ENCODE results near the gene NELL2. TPM values are rescaled to one million over a fixed set of nuclear protein-coding genes. Genes with fewer than 3 reads are reported as not detected.

NELL2 gene
- total and polyA plus RNA-seq, 9 of the 15 experiments (the other 6 are each of a cell fraction or from before 2014, with no cell fraction given) = 0.32 to 1.1 (median 0.53) TPM

- no peaks in the 10 kb centered on the region for H4K20me1 ChIP-seq (replicated peaks; ENCODE audit: control insufficient read depth, insufficient read depth, low read length)
- FAIRE-seq = no peak
- H3K9me3 ChIP-seq (replicated peaks; ENCODE audit: control insufficient read depth, insufficient read depth, low read depth, low read length) = no peaks in the 10 kb centered on the region
- H3K27me3 ChIP-seq (ENCODE audit: control insufficient read depth in 2 of 2, insufficient read depth in 2 of 2, low read length in 2 of 2) = no peaks in the 10 kb centered on the region
- no peak overlapping the region for H3K4me3 ChIP-seq
- H3K4me1 ChIP-seq (replicated peaks in 1 of 2; ENCODE audit: control insufficient read depth in 2 of 2, insufficient read depth in 2 of 2, low read length in 2 of 2) = no peaks in the 10 kb centered on the region
- no peak overlapping the region for H3K27ac ChIP-seq (ENCODE audit: extremely low read depth, low read depth, low read length)
- H3K36me3 ChIP-seq (ENCODE audit: control insufficient read depth, insufficient read depth, low read length) = no peaks in the 10 kb centered on the region
- ATAC-seq = no peak
- BruUV-seq (replicated peaks) = no TSS peak
- in situ Hi-C loops (cut with MboI) (no loop called here), intact Hi-C loops (cut with micrococcal nuclease) (no loop called here)
- H3K79me2 ChIP-seq (ENCODE audit: control insufficient read depth, insufficient read depth, low read length) = no peaks in the 10 kb centered on the region
- H2AFZ ChIP-seq (ENCODE audit: low read depth, low read length) = no peak overlapping the region
- H3K4me2 ChIP-seq (ENCODE audit: insufficient read depth, low read length) = no peak overlapping the region
- no peak overlapping the region for H3K9ac ChIP-seq (ENCODE audit: insufficient read depth in 1 of 2, low read depth in 2 of 2, low read length in 2 of 2)
- DNase-seq (ENCODE audit: extremely low read depth in 1 of 4, low spot score in 3 of 4) = no peak
- ChIA-PET POLR2A (no interaction called here), CTCF (ENCODE audit: low intra/inter-chr PET ratio) (no interaction called here)
- no peaks in the 10 kb centered on the region for H3K9me1 ChIP-seq (ENCODE audit: control insufficient read depth, insufficient read depth, low read length)
- no peak for TF ChIP-seq SNRNP70 (optimal IDR thresholded peaks at IDR 0.05; ENCODE audit: low read depth, low read length)
- TF ChIP-seq ETV5 (CRISPR knock-in tag; IDR thresholded peaks at IDR 0.05; ENCODE audit: low read depth) = no peak
- TF ChIP-seq MBD1 (CRISPR knock-in tag; IDR thresholded peaks at IDR 0.05) = no peak
- TF ChIP-seq TAF1 (IDR thresholded peaks at IDR 0.05; ENCODE audit: control insufficient read depth, extremely low read depth, insufficient read depth, low read length, severe bottlenecking) = no peak
- TF ChIP-seq CHD2 (IDR thresholded peaks at IDR 0.05; ENCODE audit: low read depth, low read length) = no peak
- no peak for TF ChIP-seq ESRRA (IDR thresholded peaks at IDR 0.05; ENCODE audit: borderline replicate concordance, low read depth)
- TF ChIP-seq THAP12 (CRISPR knock-in tag; IDR thresholded peaks at IDR 0.05) = no peak
- TF ChIP-seq GTF3C2 (IDR thresholded peaks at IDR 0.05; ENCODE audit: borderline replicate concordance, extremely low read depth, insufficient read length) = no peak
- no peak for TF ChIP-seq NR3C1 (CRISPR knock-in tag; IDR thresholded peaks at IDR 0.05)
- TF ChIP-seq VEZF1 (CRISPR knock-in tag; IDR thresholded peaks at IDR 0.05) = no peak
- TF ChIP-seq ETS2 (tag; IDR thresholded peaks at IDR 0.05; ENCODE audit: borderline replicate concordance, poor library complexity, severe bottlenecking) = no peak
- TF ChIP-seq RFX7 (CRISPR knock-in tag; IDR thresholded peaks at IDR 0.05) = no peak
- no peak for TF ChIP-seq ZNF124 (CRISPR knock-in tag; IDR thresholded peaks at IDR 0.05)
- no peak for TF ChIP-seq STAT5A (IDR thresholded peaks at IDR 0.05; ENCODE audit: borderline replicate concordance, low read length)
- TF ChIP-seq SMAD4 (CRISPR knock-in tag; conservative IDR thresholded peaks at IDR 0.05) = no peak
- no peak for TF ChIP-seq NR2F6 (CRISPR knock-in tag; IDR thresholded peaks at IDR 0.05)
These were observed 338.8 kb downstream of the NELL2 start for GRCh38 chr12:44537354-44537753.

All from K562 (cell line).